Measurements from ENCODE around the gene STXBP4.

Gene STXBP4

GRCh38 chr17:55154101-55154500 lies 185.5 kb downstream of the STXBP4 start:
- no peak for DNase-seq (ENCODE audit: low read depth, low spot score)
- Histone ChIP-seq H3K9ac (ENCODE audit: insufficient read length) (no peak overlapping the region), H3K27ac (no peak overlapping the region), H3K9me3 (ENCODE audit: low read depth, low read length) (no peaks in the 10 kb centered on the region), H3K36me3 (ENCODE audit: insufficient read depth, low read length) (no peaks in the 10 kb centered on the region), H3K4me3 (no peak overlapping the region)
- no peak for TF ChIP-seq EZH2 (IDR thresholded peaks at IDR 0.05)
- no peak for TF ChIP-seq POLR2AphosphoS5 (IDR thresholded peaks at IDR 0.05; ENCODE audit: borderline replicate concordance, low read depth, low read length)
- TF ChIP-seq FOXP2 (optimal IDR thresholded peaks at IDR 0.05; ENCODE audit: control extremely low read depth, extremely low read length, insufficient read depth), result no peak

- no peaks in the 10 kb centered on the region for H3K9me3 ChIP-seq (ENCODE audit: low read depth, low read length)
- H3K36me3 ChIP-seq (ENCODE audit: insufficient read depth, low read length), result peaks cover 9% of the 10 kb centered on the region; the same call in 1 of the 2 replicates
- H3K9ac ChIP-seq (ENCODE audit: insufficient read length), result no peak overlapping the region
- TF ChIP-seq FOXP2 (optimal IDR thresholded peaks at IDR 0.05; ENCODE audit: control extremely low read depth, extremely low read length, insufficient read depth) (no peak), EZH2 (IDR thresholded peaks at IDR 0.05) (no peak), POLR2AphosphoS5 (IDR thresholded peaks at IDR 0.05; ENCODE audit: borderline replicate concordance, low read depth, low read length) (no peak)
- no peak overlapping the region for H3K27ac ChIP-seq
- DNase-seq (ENCODE audit: low read depth, low spot score), result no peak
- H3K4me3 ChIP-seq, result no peak overlapping the region
These were observed 187.4 kb downstream of the STXBP4 start for GRCh38 chr17:55155856-55156560.

DNA sequence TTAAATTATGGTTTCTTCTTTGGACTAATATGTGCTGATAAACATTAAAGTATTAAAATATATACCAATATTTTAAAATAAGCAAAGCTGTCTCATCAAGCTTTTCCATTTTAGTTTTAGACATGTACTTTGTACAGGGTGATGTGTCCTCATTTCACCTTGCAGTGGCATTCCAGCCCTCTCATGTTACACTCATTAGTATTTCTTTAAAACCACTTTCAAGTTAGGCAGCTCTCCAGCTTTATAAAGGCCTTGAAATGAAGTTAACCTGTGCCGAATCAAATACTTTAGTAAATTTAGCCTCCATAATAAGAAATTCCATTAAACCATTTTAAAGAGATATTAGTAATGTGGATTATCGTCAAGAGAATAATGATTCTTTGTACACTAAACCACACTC lies 188.6 kb downstream of the STXBP4 start:
- peaks cover 10% of the 10 kb centered on the region; the same call in 1 of the 2 replicates for H3K36me3 ChIP-seq (ENCODE audit: insufficient read depth, low read length)
- H3K4me3 ChIP-seq, result peak overlapping the region; percentile 45
- no peak for DNase-seq (ENCODE audit: low read depth, low spot score)
- H3K9ac ChIP-seq (ENCODE audit: insufficient read length), result no peak overlapping the region
- TF ChIP-seq POLR2AphosphoS5 (IDR thresholded peaks at IDR 0.05; ENCODE audit: borderline replicate concordance, low read depth, low read length) (no peak), FOXP2 (optimal IDR thresholded peaks at IDR 0.05; ENCODE audit: control extremely low read depth, extremely low read length, insufficient read depth) (no peak), EZH2 (IDR thresholded peaks at IDR 0.05) (no peak)
- peak overlapping the region; percentile 26; the same call in 1 of the 2 replicates for H3K27ac ChIP-seq
- no peaks in the 10 kb centered on the region for H3K9me3 ChIP-seq (ENCODE audit: low read depth, low read length)

DNA sequence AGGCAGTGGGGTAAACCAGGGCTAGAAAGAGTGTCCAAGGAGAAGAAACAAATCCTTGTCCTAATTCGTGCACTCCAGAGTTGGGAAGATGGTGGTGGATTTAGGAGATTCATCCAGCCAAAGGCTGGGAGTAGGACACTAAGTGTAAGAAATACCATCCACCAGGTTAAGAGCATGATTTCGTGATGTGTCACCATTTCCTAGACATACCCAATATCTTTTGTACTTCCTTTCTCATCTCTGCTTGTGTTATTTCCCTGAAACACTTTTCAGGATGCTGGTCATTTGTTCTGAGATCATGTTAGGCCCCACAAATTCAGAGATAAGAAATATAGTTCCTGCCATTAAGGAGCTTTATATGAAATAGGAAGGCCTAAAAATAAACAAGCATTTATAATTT lies 189.9 kb downstream of the STXBP4 start:
- no peak for TF ChIP-seq EZH2 (IDR thresholded peaks at IDR 0.05)
- no peak for TF ChIP-seq FOXP2 (optimal IDR thresholded peaks at IDR 0.05; ENCODE audit: control extremely low read depth, extremely low read length, insufficient read depth)
- no peak for TF ChIP-seq POLR2AphosphoS5 (IDR thresholded peaks at IDR 0.05; ENCODE audit: borderline replicate concordance, low read depth, low read length)
- DNase-seq (ENCODE audit: low read depth, low spot score), result no peak
- Histone ChIP-seq H3K36me3 (ENCODE audit: insufficient read depth, low read length) (peaks cover 10% of the 10 kb centered on the region; the same call in 1 of the 2 replicates), H3K9me3 (ENCODE audit: low read depth, low read length) (no peaks in the 10 kb centered on the region), H3K4me3 (no peak overlapping the region), H3K9ac (ENCODE audit: insufficient read length) (no peak overlapping the region), H3K27ac (no peak overlapping the region)

- TF ChIP-seq FOXP2 (optimal IDR thresholded peaks at IDR 0.05; ENCODE audit: control extremely low read depth, extremely low read length, insufficient read depth), result no peak
- Histone ChIP-seq H3K9ac (ENCODE audit: insufficient read length) (no peak overlapping the region), H3K4me3 (no peak overlapping the region), H3K27ac (no peak overlapping the region), H3K36me3 (ENCODE audit: insufficient read depth, low read length) (peaks cover 10% of the 10 kb centered on the region; the same call in 1 of the 2 replicates), H3K9me3 (ENCODE audit: low read depth, low read length) (no peaks in the 10 kb centered on the region)
- no peak for DNase-seq (ENCODE audit: low read depth, low spot score)
These were observed 190.7 kb downstream of the STXBP4 start for GRCh38 chr17:55159251-55159650.

DNA sequence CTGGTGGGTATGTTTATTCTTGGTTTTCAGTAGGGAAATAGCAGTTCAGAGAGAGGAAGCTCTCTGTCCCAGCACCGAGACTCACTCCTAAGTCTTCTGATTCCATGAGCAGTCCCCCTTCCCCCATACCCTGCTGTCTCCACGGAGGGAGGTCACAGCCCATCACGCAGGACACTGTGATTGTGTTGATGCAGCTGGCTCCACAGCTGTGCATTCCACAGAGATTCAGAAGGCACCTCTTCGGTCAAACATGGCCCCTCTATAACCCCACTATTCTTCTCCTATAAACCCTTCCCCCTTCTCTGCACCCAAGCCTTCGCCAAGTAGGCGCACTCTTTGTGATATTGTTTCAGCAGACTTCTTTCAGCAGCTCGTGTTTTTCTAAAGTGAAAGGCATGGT lies 191.9 kb downstream of the STXBP4 start:
- no peak overlapping the region for H3K27ac ChIP-seq
- peaks cover 10% of the 10 kb centered on the region; the same call in 1 of the 2 replicates for H3K36me3 ChIP-seq (ENCODE audit: insufficient read depth, low read length)
- no peak overlapping the region for H3K4me3 ChIP-seq
- no peak for DNase-seq (ENCODE audit: low read depth, low spot score)
- no peak for TF ChIP-seq POLR2AphosphoS5 (IDR thresholded peaks at IDR 0.05; ENCODE audit: borderline replicate concordance, low read depth, low read length)
- TF ChIP-seq EZH2 (IDR thresholded peaks at IDR 0.05), result no peak
- no peak for TF ChIP-seq FOXP2 (optimal IDR thresholded peaks at IDR 0.05; ENCODE audit: control extremely low read depth, extremely low read length, insufficient read depth)
- no peak overlapping the region for H3K9ac ChIP-seq (ENCODE audit: insufficient read length)
- H3K9me3 ChIP-seq (ENCODE audit: low read depth, low read length), result no peaks in the 10 kb centered on the region

DNA sequence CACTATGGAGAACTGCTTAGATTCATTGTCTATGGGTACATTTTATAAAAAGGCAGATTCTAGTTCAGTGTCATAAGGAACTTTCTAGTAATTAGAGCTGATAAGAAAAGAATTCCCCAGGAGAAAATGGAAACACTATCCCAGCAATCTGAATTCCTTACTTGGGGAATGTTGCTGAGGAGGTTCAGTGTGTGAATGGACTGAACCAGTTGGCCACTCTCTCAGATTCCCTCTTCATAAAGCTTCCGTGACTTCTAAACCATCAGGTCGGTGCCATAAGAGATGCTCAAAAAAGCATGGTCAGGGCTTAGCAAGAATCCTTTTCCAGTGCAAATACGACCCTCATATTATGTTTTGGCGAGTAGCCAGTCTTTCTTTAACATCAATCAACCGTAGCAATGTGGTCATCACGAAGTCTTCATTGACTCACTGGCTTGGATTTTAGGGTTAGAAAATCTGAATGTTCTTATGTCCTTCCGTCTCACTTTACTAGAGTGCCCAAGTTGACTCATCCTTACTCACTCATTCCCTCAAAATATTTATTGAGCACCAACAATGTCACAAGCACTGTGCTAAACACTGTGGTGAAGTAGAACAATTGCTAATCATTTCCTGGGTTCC lies 193.5 kb downstream of the STXBP4 start:
- H3K4me3 ChIP-seq, result no peak overlapping the region

GRCh38 chr17:55162556-55162946 lies 194.0 kb downstream of the STXBP4 start:
- no peak overlapping the region for H3K27ac ChIP-seq
- TF ChIP-seq FOXP2 (optimal IDR thresholded peaks at IDR 0.05; ENCODE audit: control extremely low read depth, extremely low read length, insufficient read depth), result no peak
- TF ChIP-seq POLR2AphosphoS5 (IDR thresholded peaks at IDR 0.05; ENCODE audit: borderline replicate concordance, low read depth, low read length), result no peak
- no peak for TF ChIP-seq EZH2 (IDR thresholded peaks at IDR 0.05)
- H3K36me3 ChIP-seq (ENCODE audit: insufficient read depth, low read length), result peaks cover 10% of the 10 kb centered on the region; the same call in 1 of the 2 replicates

More for the DNA sequence above, 193.5 kb downstream of the STXBP4 start:
- Histone ChIP-seq H3K36me3 (ENCODE audit: insufficient read depth, low read length) (peaks cover 10% of the 10 kb centered on the region; the same call in 1 of the 2 replicates), H3K27ac (no peak overlapping the region), H3K9ac (ENCODE audit: insufficient read length) (no peak overlapping the region), H3K9me3 (ENCODE audit: low read depth, low read length) (no peaks in the 10 kb centered on the region)
- no peak for TF ChIP-seq POLR2AphosphoS5 (IDR thresholded peaks at IDR 0.05; ENCODE audit: borderline replicate concordance, low read depth, low read length)
- TF ChIP-seq EZH2 (IDR thresholded peaks at IDR 0.05), result no peak
- TF ChIP-seq FOXP2 (optimal IDR thresholded peaks at IDR 0.05; ENCODE audit: control extremely low read depth, extremely low read length, insufficient read depth), result no peak
- DNase-seq (ENCODE audit: low read depth, low spot score), result no peak

More at GRCh38 chr17:55162556-55162946, 194.0 kb downstream of the STXBP4 start:
- no peak for DNase-seq (ENCODE audit: low read depth, low spot score)
- no peaks in the 10 kb centered on the region for H3K9me3 ChIP-seq (ENCODE audit: low read depth, low read length)
- H3K4me3 ChIP-seq, result no peak overlapping the region
- H3K9ac ChIP-seq (ENCODE audit: insufficient read length), result no peak overlapping the region
